HUES48 (cell line): ENCODE data around the gene RGS6.

Source experiments
- H3K27ac ChIP-seq: one replicate; pipeline ENCODE4 v1.7.0; 2013; ENCODE audit warnings: low read depth, low read length, inconsistent platforms
- H3K27me3 ChIP-seq: 2 replicates; pipeline ENCODE4 v1.6.1; 2013; ENCODE audit warnings: mild to moderate bottlenecking, low read length; ENCODE audit not compliant: control insufficient read depth, insufficient read depth
- H3K36me3 ChIP-seq: 2 replicates; pipeline ENCODE4 v1.6.1; 2013; ENCODE audit warnings: low read length; ENCODE audit not compliant: control insufficient read depth, insufficient read depth
- H3K4me1 ChIP-seq: 2 replicates; pipeline ENCODE4 v1.6.1; 2013; ENCODE audit warnings: mild to moderate bottlenecking, low read length; ENCODE audit not compliant: control insufficient read depth, insufficient read depth
- H3K4me3 ChIP-seq: 2 replicates; pipeline ENCODE4 v1.5.1; 2013; ENCODE audit warnings: mild to moderate bottlenecking, low read depth, low read length
- H3K9ac ChIP-seq: 2 replicates; pipeline ENCODE4 v1.6.1; 2013; ENCODE audit warnings: mild to moderate bottlenecking, low read depth, low read length, moderate library complexity
- H3K9me3 ChIP-seq: 2 replicates; pipeline ENCODE4 v1.6.1; 2013; ENCODE audit warnings: low read length; ENCODE audit not compliant: control insufficient read depth, insufficient read depth

The RGS6 gene

GRCh38 chr14:72347118-72347517 is 414.9 kb downstream of the RGS6 start:
- no peaks in the 10 kb centered on the region; the same call in 1 of the 2 replicates for H3K9me3 ChIP-seq
- no peak overlapping the region for H3K4me3 ChIP-seq
- no peak overlapping the region for H3K9ac ChIP-seq
- H3K36me3 ChIP-seq, result no peaks in the 10 kb centered on the region
- no peaks in the 10 kb centered on the region for H3K27me3 ChIP-seq
- H3K27ac ChIP-seq, result no peak overlapping the region
- H3K4me1 ChIP-seq, result no peaks in the 10 kb centered on the region

GRCh38 chr14:72350215-72350614 is 418.0 kb downstream of the RGS6 start:
- Histone ChIP-seq H3K27me3 (no peaks in the 10 kb centered on the region), H3K36me3 (no peaks in the 10 kb centered on the region), H3K9me3 (no peaks in the 10 kb centered on the region), H3K27ac (no peak overlapping the region), H3K9ac (no peak overlapping the region), H3K4me3 (no peak overlapping the region), H3K4me1 (no peaks in the 10 kb centered on the region)

GRCh38 chr14:72352012-72352411 is 419.8 kb downstream of the RGS6 start:
- Histone ChIP-seq H3K36me3 (no peaks in the 10 kb centered on the region), H3K9ac (no peak overlapping the region), H3K27ac (no peak overlapping the region), H3K9me3 (no peaks in the 10 kb centered on the region; the same call in 1 of the 2 replicates), H3K4me1 (no peaks in the 10 kb centered on the region), H3K27me3 (no peaks in the 10 kb centered on the region), H3K4me3 (no peak overlapping the region)

- no peaks in the 10 kb centered on the region for H3K9me3 ChIP-seq
- H3K4me1 ChIP-seq, result no peaks in the 10 kb centered on the region
- H3K9ac ChIP-seq, result no peak overlapping the region
- H3K27ac ChIP-seq, result no peak overlapping the region
- H3K4me3 ChIP-seq, result no peak overlapping the region
- no peaks in the 10 kb centered on the region for H3K27me3 ChIP-seq
- H3K36me3 ChIP-seq, result no peaks in the 10 kb centered on the region
These were observed 434.4 kb downstream of the RGS6 start for GRCh38 chr14:72366619-72367018.

GRCh38 chr14:72369106-72369505 is 436.9 kb downstream of the RGS6 start:
- Histone ChIP-seq H3K36me3 (no peaks in the 10 kb centered on the region), H3K9ac (no peak overlapping the region), H3K9me3 (no peaks in the 10 kb centered on the region), H3K27ac (no peak overlapping the region), H3K27me3 (no peaks in the 10 kb centered on the region), H3K4me3 (no peak overlapping the region), H3K4me1 (no peaks in the 10 kb centered on the region)

GRCh38 chr14:72377016-72377415 is 444.8 kb downstream of the RGS6 start:
- no peak overlapping the region for H3K27ac ChIP-seq
- H3K36me3 ChIP-seq, result no peaks in the 10 kb centered on the region
- H3K4me1 ChIP-seq, result no peaks in the 10 kb centered on the region
- H3K27me3 ChIP-seq, result no peaks in the 10 kb centered on the region
- H3K9ac ChIP-seq, result no peak overlapping the region
- H3K9me3 ChIP-seq, result no peaks in the 10 kb centered on the region
- H3K4me3 ChIP-seq, result no peak overlapping the region

- no peak overlapping the region for H3K9ac ChIP-seq
- no peak overlapping the region for H3K27ac ChIP-seq
- no peak overlapping the region for H3K4me3 ChIP-seq
These were observed 448.2 kb downstream of the RGS6 start for GRCh38 chr14:72380456-72380855.

GRCh38 chr14:72383865-72384264 is 451.6 kb downstream of the RGS6 start:
- H3K4me3 ChIP-seq, result no peak overlapping the region
- H3K4me1 ChIP-seq, result no peaks in the 10 kb centered on the region
- no peak overlapping the region for H3K9ac ChIP-seq
- H3K27ac ChIP-seq, result no peak overlapping the region
- H3K9me3 ChIP-seq, result no peaks in the 10 kb centered on the region
- no peaks in the 10 kb centered on the region for H3K36me3 ChIP-seq
- H3K27me3 ChIP-seq, result no peaks in the 10 kb centered on the region

More at GRCh38 chr14:72380456-72380855, 448.2 kb downstream of the RGS6 start:
- Histone ChIP-seq H3K27me3 (no peaks in the 10 kb centered on the region), H3K9me3 (no peaks in the 10 kb centered on the region), H3K36me3 (no peaks in the 10 kb centered on the region), H3K4me1 (no peaks in the 10 kb centered on the region)

- H3K4me1 ChIP-seq, result no peaks in the 10 kb centered on the region
- no peak overlapping the region for H3K9ac ChIP-seq
- H3K4me3 ChIP-seq, result no peak overlapping the region
- H3K27me3 ChIP-seq, result no peaks in the 10 kb centered on the region
- peaks cover 3% of the 10 kb centered on the region; the same call in 1 of the 2 replicates for H3K9me3 ChIP-seq
- no peaks in the 10 kb centered on the region for H3K36me3 ChIP-seq
- no peak overlapping the region for H3K27ac ChIP-seq
These were observed 455.5 kb downstream of the RGS6 start for GRCh38 chr14:72387726-72388125.

- Histone ChIP-seq H3K4me3 (no peak overlapping the region), H3K9me3 (peaks cover 14% of the 10 kb centered on the region), H3K4me1 (no peaks in the 10 kb centered on the region), H3K9ac (no peak overlapping the region), H3K36me3 (no peaks in the 10 kb centered on the region), H3K27me3 (no peaks in the 10 kb centered on the region), H3K27ac (no peak overlapping the region)
These were observed 457.0 kb downstream of the RGS6 start for GRCh38 chr14:72389200-72389599.

GRCh38 chr14:72401101-72401625 is 468.9 kb downstream of the RGS6 start:
- no peaks in the 10 kb centered on the region for H3K27me3 ChIP-seq
- no peak overlapping the region for H3K27ac ChIP-seq
- H3K36me3 ChIP-seq, result no peaks in the 10 kb centered on the region
- H3K4me1 ChIP-seq, result no peaks in the 10 kb centered on the region
- no peak overlapping the region for H3K4me3 ChIP-seq
- H3K9me3 ChIP-seq, result no peaks in the 10 kb centered on the region
- H3K9ac ChIP-seq, result no peak overlapping the region
